Panc1 (cell line): ENCODE results near the gene SPECC1.

Experiments used
- CTCF ChIP-seq: fragments of 450-650 bp; IDR thresholded peaks from 2 replicates; pipeline ENCODE4 v1.5.1; 2017; ENCODE audit warnings: mild to moderate bottlenecking
- POLR2AphosphoS5 ChIP-seq: IDR thresholded peaks from 2 replicates; pipeline ENCODE4 v1.6.1; 2012; ENCODE audit warnings: mild to moderate bottlenecking, low read depth, low read length, moderate library complexity
- REST ChIP-seq, 2 experiments: IDR thresholded peaks; 2 replicates each; pipeline ENCODE4 v1.6.1; 2011 to 2012; ENCODE audit warnings: low read depth in 2 of 2, control low read depth in 1 of 2, low read length in 1 of 2, mild to moderate bottlenecking in 1 of 2, moderate library complexity in 1 of 2; ENCODE audit not compliant: insufficient read depth in 1 of 2

- TF ChIP-seq CTCF (no peak), POLR2AphosphoS5 (no peak), REST (IDR thresholded peaks at IDR 0.05; ENCODE audit: insufficient read depth in 1 of 2, low read depth in 2 of 2, low read length in 1 of 2) (no peak)
These were observed 80.8 kb downstream of the SPECC1 start for GRCh38 chr17:20089756-20090547.
